ENCODE data around the gene LRRN1.
"Not testable (repeated sequence)": the region's sequence is repeated elsewhere in the genome, so short reads cannot be mapped to it uniquely, and the experiment has no call there.

Gene LRRN1

DNA sequence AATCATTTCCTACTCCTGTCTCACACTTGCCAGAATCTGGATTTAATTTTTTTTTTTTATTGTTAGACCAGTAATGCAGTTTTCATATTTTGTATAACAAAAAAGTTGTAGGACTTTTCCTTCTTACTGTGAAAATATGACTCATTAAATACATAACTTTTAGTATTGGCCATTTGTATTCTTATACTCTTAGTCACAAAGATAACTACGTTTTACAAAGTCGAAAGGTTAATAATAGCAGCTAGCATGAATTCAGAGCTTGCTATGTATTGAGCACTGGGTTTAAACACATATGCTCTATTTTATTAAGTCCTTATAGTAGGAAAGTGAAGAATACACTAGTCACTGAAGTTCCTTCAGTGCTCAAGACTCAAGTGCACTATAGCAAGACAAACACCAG is 43.1 kb downstream of the LRRN1 start:
- Mint-ChIP-seq H3K9me3 (peaks cover 15% of the 10 kb centered on the region), H3K4me3 (no peak overlapping the region), H3K27me3 (no peaks in the 10 kb centered on the region), H3K36me3 (peaks cover 6% of the 10 kb centered on the region), H3K4me1 (no peaks in the 10 kb centered on the region), H3K27ac (no peak overlapping the region)

DNA sequence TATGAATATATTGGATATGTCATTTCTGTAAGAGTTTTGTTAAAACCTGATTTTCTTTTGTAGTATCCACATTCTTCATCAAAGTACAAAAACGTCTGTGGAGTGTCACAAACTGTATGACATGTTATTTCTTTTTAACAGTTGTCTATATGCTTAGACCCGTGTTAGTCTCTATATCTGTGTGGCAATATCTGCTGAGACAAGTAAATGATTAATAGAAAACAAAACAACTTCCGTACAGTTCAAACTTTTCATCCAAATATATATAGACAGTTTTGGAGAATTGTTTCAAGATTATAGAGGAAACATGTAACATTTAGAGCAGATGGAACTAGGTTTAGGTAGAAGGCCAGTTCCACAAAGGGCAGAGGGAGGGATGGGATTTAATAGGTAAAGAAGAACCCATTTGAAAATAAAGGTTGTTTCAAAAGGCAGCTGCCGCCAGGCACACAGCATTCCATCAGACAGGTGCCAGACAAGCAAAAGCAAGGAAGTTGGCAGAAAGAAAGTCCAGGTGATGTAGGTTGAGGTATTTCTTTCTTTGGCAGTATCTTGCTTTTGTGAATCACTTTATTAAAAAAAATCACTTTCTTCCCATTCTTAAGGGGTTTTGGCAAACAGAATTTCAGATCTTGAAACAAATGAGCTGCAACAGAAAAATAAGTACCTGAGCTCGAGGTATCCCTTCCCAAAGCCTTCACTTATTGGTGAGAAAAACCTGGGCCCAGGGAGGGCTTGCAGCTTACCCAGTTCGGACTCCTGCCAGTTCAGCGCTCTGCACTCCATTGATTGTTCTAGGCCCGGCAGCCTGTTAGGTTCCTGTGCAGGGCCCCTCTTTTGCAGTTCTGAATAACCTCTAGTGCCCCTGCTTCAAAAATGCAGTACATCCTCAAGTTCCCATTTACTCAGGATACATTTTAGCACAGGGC is 49.0 kb downstream of the LRRN1 start:
- H3K4me3 Mint-ChIP-seq, result no peak overlapping the region
- H3K36me3 Mint-ChIP-seq, result no peaks in the 10 kb centered on the region
- no peaks in the 10 kb centered on the region for H3K9me3 Mint-ChIP-seq
- no peaks in the 10 kb centered on the region for H3K4me1 Mint-ChIP-seq
- H3K27me3 Mint-ChIP-seq, result no peaks in the 10 kb centered on the region
- H3K27ac Mint-ChIP-seq, result no peak overlapping the region

DNA sequence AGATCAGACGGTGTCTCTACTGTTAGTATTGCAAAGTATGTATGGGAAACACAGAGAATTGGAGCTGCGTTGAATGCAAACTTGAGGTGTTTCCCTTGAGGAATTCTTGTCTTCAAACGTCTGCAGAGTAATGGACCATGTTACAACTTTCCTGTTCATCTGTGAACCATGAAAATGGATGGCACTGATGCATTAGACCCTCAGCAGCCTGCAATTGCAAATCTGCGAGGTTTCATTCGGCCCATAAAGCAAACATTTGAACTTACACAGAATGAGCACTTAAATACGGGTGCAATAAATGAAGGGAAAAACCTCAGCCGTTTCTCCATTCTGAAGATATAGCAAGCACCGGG is 49.7 kb downstream of the LRRN1 start:
- Mint-ChIP-seq H3K36me3 (no peaks in the 10 kb centered on the region), H3K4me3 (no peak overlapping the region), H3K27me3 (no peaks in the 10 kb centered on the region), H3K9me3 (no peaks in the 10 kb centered on the region), H3K4me1 (no peaks in the 10 kb centered on the region), H3K27ac (no peak overlapping the region)

DNA sequence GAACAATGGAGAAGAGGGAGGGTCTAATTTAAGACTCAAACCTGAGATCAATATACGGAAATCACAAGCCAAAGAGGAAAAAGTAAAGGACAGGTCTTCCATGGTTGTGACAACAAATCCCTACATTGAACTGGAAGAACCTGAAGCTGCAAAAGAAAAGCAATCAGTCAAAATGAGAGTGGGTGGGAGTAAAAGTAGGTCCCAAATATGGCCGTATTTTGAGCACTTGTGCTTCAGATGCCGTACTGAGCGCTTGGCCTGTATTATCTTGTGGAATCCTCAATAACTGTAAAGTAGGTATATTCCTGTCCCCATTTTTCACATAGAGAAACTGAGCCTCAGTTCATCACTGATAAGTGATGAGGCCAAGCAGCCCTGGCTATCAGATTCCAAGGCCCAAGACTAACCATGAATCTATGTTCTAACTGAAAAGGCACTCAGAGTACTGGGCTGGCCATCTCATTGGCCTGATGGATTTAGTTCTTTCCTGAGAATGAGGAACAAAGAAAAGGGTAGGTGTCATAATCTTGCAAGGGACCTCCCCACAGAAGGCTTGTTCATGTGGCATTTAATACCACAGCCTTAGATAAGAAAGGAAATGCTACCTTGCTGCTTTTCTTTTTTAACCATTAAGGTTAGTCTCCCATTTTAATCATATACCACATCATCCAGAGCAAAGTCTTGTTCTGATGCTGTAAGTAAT is 52.5 kb downstream of the LRRN1 start:
- no peaks in the 10 kb centered on the region for H3K36me3 Mint-ChIP-seq
- H3K9me3 Mint-ChIP-seq, result no peaks in the 10 kb centered on the region
- H3K27ac Mint-ChIP-seq, result no peak overlapping the region
- H3K4me1 Mint-ChIP-seq, result no peaks in the 10 kb centered on the region
- H3K27me3 Mint-ChIP-seq, result no peaks in the 10 kb centered on the region
- H3K4me3 Mint-ChIP-seq, result no peak overlapping the region

GRCh38 chr3:3853544-3853943 is 54.3 kb downstream of the LRRN1 start:
- H3K27me3 Mint-ChIP-seq, result no peaks in the 10 kb centered on the region
- no peaks in the 10 kb centered on the region for H3K9me3 Mint-ChIP-seq
- H3K27ac Mint-ChIP-seq, result no peak overlapping the region
- no peaks in the 10 kb centered on the region for H3K36me3 Mint-ChIP-seq
- H3K4me3 Mint-ChIP-seq, result no peak overlapping the region
- H3K4me1 Mint-ChIP-seq, result no peaks in the 10 kb centered on the region

GRCh38 chr3:3855056-3855455 is 55.8 kb downstream of the LRRN1 start:
- H3K27me3 Mint-ChIP-seq, result no peaks in the 10 kb centered on the region
- no peak overlapping the region for H3K4me3 Mint-ChIP-seq
- H3K27ac Mint-ChIP-seq, result no peak overlapping the region
- no peaks in the 10 kb centered on the region for H3K36me3 Mint-ChIP-seq
- no peaks in the 10 kb centered on the region for H3K9me3 Mint-ChIP-seq
- no peaks in the 10 kb centered on the region for H3K4me1 Mint-ChIP-seq

GRCh38 chr3:3860235-3860634 is 61.0 kb downstream of the LRRN1 start:
- Mint-ChIP-seq H3K4me3 (no peak overlapping the region), H3K36me3 (peaks cover 5% of the 10 kb centered on the region), H3K27ac (no peak overlapping the region), H3K9me3 (no peaks in the 10 kb centered on the region), H3K4me1 (no peaks in the 10 kb centered on the region), H3K27me3 (no peaks in the 10 kb centered on the region)

DNA sequence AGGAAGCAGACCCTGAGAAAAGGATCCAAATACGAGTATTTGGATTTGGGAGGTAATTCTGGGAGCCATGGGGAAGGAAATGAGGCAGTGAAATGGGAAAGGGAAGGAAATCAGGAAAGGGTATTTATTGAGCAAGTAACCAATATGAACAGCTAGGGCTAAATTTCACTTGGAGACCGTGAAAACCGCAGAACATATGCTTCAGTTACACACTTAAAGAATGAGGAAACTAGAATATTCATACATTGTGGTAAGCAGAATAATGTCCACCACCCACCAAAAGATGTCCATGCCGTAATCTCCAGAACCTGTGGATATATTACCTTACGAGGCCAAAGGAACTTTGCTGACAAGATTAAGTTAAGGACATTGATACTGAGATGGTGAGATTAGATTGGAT is 63.3 kb downstream of the LRRN1 start:
- H3K36me3 Mint-ChIP-seq, result peaks cover 5% of the 10 kb centered on the region
- H3K4me1 Mint-ChIP-seq, result no peaks in the 10 kb centered on the region
- no peak overlapping the region for H3K4me3 Mint-ChIP-seq
- no peak overlapping the region for H3K27ac Mint-ChIP-seq
- no peaks in the 10 kb centered on the region for H3K9me3 Mint-ChIP-seq
- H3K27me3 Mint-ChIP-seq, result no peaks in the 10 kb centered on the region

DNA sequence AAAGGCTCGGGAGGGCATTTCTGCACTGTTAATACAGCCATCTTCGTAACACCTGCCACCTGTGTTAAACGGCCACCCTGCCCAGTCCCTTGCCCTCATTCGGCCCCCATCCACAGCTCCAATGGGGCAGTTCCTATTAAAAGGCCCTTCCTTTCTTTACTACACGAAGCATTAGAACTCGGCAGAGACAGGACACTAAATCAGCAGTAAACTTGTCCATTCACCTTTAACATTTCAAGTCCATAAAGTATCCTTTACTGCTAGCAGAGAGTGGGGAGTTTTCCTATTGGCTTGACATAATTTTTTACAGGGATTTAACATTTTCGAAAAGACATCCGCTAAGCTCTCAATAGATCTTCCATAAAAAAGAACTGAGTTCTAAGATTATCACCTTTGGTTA is 76.3 kb downstream of the LRRN1 start:
- H3K27ac Mint-ChIP-seq, result no peak overlapping the region
- no peaks in the 10 kb centered on the region for H3K27me3 Mint-ChIP-seq
- no peaks in the 10 kb centered on the region for H3K9me3 Mint-ChIP-seq
- no peaks in the 10 kb centered on the region for H3K36me3 Mint-ChIP-seq
- H3K4me1 Mint-ChIP-seq, result no peaks in the 10 kb centered on the region
- no peak overlapping the region for H3K4me3 Mint-ChIP-seq

GRCh38 chr3:3881050-3881449 is 81.8 kb downstream of the LRRN1 start:
- Mint-ChIP-seq H3K4me3 (no peak overlapping the region), H3K36me3 (no peaks in the 10 kb centered on the region), H3K4me1 (no peaks in the 10 kb centered on the region), H3K27me3 (no peaks in the 10 kb centered on the region), H3K9me3 (peaks cover under 1% of the 10 kb centered on the region), H3K27ac (no peak overlapping the region)

DNA sequence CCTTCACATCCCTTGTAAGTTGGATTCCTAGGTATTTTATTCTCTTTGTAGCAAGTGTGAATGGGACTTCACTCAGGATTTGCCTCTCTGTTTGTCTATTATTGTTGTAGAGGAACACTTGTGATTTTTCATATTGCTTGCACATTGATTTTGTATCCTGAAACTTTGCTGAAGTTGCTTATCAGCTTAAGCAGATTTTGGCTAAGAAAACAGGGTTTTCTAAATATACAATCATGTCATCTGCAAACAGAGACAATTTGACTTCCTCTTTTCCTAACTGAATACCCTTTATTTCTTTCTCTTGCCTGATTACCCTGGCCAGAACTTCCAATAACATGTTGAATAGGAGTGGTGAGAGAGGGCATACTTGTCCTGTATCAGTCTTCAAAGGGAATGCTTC is 88.1 kb downstream of the LRRN1 start:
- not testable (repeated sequence) for H3K4me1 Mint-ChIP-seq, H3K36me3 Mint-ChIP-seq, H3K4me3 Mint-ChIP-seq, H3K27me3 Mint-ChIP-seq, H3K27ac Mint-ChIP-seq
- peaks cover 23% of the 10 kb centered on the region for H3K9me3 Mint-ChIP-seq

- H3K27ac Mint-ChIP-seq, result no peak overlapping the region
- H3K4me3 Mint-ChIP-seq, result no peak overlapping the region
- no peaks in the 10 kb centered on the region for H3K27me3 Mint-ChIP-seq
- H3K36me3 Mint-ChIP-seq, result peaks cover 7% of the 10 kb centered on the region
- H3K4me1 Mint-ChIP-seq, result no peaks in the 10 kb centered on the region
- peaks cover 19% of the 10 kb centered on the region for H3K9me3 Mint-ChIP-seq
Measured at GRCh38 chr3:3893590-3893989, 94.4 kb downstream of the LRRN1 start.

All from activated naive CD4-positive, alpha-beta T cell treated with anti-CD3 and anti-CD28 coated beads, Interleukin-2, amount 50 U/mL, for 24 hours (primary cell).